ENCODE measurements around the gene MAP2K3.

GRCh38 chr17:21357281-21357680 lies 72.8 kb downstream of the MAP2K3 start:
- TF ChIP-seq, protein P1, sequence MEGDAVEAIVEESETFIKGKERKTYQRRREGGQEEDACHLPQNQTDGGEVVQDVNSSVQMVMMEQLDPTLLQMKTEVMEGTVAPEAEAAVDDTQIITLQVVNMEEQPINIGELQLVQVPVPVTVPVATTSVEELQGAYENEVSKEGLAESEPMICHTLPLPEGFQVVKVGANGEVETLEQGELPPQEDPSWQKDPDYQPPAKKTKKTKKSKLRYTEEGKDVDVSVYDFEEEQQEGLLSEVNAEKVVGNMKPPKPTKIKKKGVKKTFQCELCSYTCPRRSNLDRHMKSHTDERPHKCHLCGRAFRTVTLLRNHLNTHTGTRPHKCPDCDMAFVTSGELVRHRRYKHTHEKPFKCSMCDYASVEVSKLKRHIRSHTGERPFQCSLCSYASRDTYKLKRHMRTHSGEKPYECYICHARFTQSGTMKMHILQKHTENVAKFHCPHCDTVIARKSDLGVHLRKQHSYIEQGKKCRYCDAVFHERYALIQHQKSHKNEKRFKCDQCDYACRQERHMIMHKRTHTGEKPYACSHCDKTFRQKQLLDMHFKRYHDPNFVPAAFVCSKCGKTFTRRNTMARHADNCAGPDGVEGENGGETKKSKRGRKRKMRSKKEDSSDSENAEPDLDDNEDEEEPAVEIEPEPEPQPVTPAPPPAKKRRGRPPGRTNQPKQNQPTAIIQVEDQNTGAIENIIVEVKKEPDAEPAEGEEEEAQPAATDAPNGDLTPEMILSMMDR (IDR thresholded peaks at IDR 0.05): no peak
- TF ChIP-seq POLR2A (IDR thresholded peaks at IDR 0.05): no peak
- TF ChIP-seq EP300 (IDR thresholded peaks at IDR 0.05): no peak

Measured in ovary (tissue), 3 donors.